Activated CD8-positive, alpha-beta memory T cell treated with anti-CD3 and anti-CD28 coated beads, Interleukin-2, amount 10 ng/mL, durations not matched to agents 7 days and 5 days (primary cell): ENCODE data around the gene MACO1. TPM values are rescaled to one million over a fixed set of nuclear protein-coding genes. Genes with fewer than 3 reads are reported as not detected.
"Not testable (repeated sequence)": the region's sequence is repeated elsewhere in the genome, so short reads cannot be mapped to it uniquely, and the experiment has no call there.

Experiments
- ATAC-seq: fragments of 150-1000 bp; cut with Tn5 transposase; one replicate; pipeline ENCODE4 v1.10.0; 2021; ENCODE audit warnings: moderate library complexity
- CTCF ChIA-PET: fragments of 350-600 bp; sonication (Branson Sonifier 250); formaldehyde crosslinking; loops from one replicate; lab custom pipeline; 2021; ENCODE audit warnings: antibody characterized with exemption; lab: Charles Lee
- DNase-seq: peaks from one replicate; pipeline ENCODE4 v3.0.0-alpha.2; 2020
- H3K27ac Mint-ChIP-seq: one replicate; pipeline ENCODE4 v1.8.0; 2021; ENCODE audit warnings: mild to moderate bottlenecking, mixed read lengths
- H3K27me3 Mint-ChIP-seq: one replicate; pipeline ENCODE4 v1.8.0; 2021; ENCODE audit warnings: mixed read lengths
- H3K36me3 Mint-ChIP-seq: one replicate; pipeline ENCODE4 v1.8.0; 2021; ENCODE audit warnings: mild to moderate bottlenecking, mixed read lengths
- H3K4me1 Mint-ChIP-seq: one replicate; pipeline ENCODE4 v1.8.0; 2021; ENCODE audit warnings: mixed read lengths
- H3K4me3 Mint-ChIP-seq: one replicate; pipeline ENCODE4 v1.8.0; 2021; ENCODE audit warnings: mild to moderate bottlenecking, moderate library complexity, mixed read lengths
- H3K9me3 Mint-ChIP-seq: one replicate; pipeline ENCODE4 v1.8.0; 2022; ENCODE audit warnings: low read depth, mixed read lengths
- total RNA-seq, 2 experiments: library from RNA; stranded (reverse); gene quantifications; one replicate each; pipeline ENCODE4 v1.2.3, GENCODE V29; 2021

MACO1 gene
- total RNA-seq, 2 experiments from 2014 or later: 13.0 to 15.7 TPM

DNA sequence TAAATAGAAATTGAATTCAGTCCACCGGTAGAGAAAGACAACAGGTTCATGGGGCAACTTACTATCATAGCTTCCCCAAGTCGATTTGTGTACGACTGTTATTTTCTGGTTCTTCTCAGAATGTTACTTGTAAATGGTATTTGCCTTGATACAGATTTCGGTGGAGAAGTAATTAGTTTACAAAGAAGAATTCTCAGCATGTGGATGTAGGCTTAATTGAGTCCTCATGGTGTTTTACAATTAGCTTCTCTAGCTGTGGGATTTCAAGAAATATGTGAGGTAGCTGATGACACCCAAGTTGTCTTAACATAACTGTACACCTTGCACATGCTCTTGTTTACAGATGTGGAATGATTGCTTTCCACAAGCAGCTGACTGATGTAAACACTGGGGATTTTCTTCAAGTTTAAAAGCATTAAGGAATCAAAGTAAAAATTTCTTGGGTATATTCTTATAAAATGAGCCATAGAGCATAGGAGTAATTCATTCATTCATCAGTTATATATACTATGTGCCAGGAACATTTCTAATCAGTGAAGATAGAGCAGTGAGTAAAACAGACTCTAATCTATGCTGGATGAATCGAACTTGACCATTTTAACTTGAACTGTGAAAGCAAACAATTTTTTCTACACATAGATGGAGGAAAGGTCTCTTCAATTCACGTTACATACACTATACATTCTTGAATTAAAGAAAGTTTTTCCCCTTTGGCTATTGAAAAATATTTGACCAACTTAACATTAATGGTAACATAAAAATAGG lies 1.4 kb downstream of the MACO1 start:
- H3K9me3 Mint-ChIP-seq: no peaks in the 10 kb centered on the region
- H3K4me1 Mint-ChIP-seq: peaks cover 54% of the 10 kb centered on the region
- H3K27me3 Mint-ChIP-seq: no peaks in the 10 kb centered on the region
- peak overlapping the region; percentile 76 for H3K4me3 Mint-ChIP-seq
- peaks cover 3% of the 10 kb centered on the region for H3K36me3 Mint-ChIP-seq
- ATAC-seq (no peak), DNase-seq (no peak)
- CTCF ChIA-PET: interaction anchor here (0.7 to 1.4 kb wide), 3 partner anchors 18 to 417 kb away, joined by 3 to 4 read pairs (median 4); no protein-coding TSS in a partner anchor
- peak overlapping the region; percentile 42 for H3K27ac Mint-ChIP-seq

DNA sequence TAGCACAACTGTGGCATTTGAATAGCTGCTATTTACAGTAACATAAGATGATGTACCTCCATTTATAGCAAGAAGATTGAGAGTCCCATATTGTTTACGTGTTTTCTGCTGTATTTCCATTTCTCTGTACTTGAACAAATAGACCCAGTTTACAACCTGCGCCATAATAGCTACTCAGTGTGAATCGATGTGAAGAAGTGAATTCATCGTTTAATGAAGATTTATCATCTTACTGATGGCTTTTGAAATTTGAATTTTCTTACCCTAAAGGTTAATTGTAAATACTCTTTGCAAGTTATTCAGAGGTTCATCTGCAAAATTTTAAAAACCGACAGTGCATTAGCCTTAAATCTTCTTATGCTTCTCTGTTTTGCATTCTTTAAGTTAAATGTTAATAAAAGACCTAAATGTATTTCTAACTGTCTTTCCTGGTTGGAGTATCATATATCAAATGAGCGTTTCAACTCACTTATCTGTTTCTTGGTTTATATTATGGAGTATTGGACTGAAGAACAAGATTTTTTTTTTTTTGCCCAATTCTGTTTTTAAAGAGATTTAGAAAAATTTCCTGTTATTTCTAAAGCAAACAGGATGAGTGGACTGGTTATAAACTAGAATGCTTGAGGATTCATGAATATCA lies 2.2 kb downstream of the MACO1 start:
- H3K4me3 Mint-ChIP-seq: no peak overlapping the region
- H3K36me3 Mint-ChIP-seq: peaks cover 3% of the 10 kb centered on the region
- DNase-seq: no peak
- CTCF ChIA-PET: no interaction called here
- peaks cover 54% of the 10 kb centered on the region for H3K4me1 Mint-ChIP-seq
- ATAC-seq: no peak
- no peaks in the 10 kb centered on the region for H3K9me3 Mint-ChIP-seq
- no peaks in the 10 kb centered on the region for H3K27me3 Mint-ChIP-seq
- H3K27ac Mint-ChIP-seq: no peak overlapping the region

DNA sequence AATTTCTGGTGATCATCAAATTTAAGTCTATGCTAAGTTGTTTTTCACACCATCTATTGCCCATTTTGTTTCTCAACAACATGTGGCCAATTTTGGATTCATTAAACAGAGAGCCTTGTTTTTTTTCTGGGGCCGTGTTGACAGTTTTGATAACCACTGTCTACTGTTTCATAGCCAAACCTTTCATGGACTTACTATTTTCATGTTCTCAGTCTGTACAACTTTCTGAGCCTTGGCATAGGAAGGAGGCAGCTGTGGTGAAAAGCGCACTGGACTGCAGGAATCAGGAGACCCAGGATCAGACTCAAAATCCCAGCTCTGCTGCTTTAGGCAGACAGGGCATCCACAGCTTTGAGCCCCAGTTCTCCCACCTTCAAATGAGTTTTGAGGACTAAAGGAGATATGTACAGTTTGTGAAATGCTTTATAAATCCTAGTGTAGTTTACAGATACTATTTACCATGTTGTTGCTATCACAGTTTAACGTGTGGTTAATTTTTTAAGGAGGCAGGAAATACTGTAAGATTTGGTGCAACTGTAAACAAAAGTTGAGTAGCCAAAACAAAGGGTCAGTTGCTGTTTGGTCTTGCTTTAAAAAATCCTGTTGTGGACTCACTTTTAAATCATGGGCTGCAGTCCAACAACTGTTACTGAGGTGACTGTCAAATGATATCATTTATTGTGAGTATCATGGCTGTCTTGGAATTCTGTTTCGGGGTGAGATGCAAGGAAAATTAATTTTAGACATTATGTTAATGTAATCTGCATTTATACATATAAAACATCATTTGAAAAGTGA lies 2.9 kb downstream of the MACO1 start:
- no peaks in the 10 kb centered on the region for H3K27me3 Mint-ChIP-seq
- H3K4me3 Mint-ChIP-seq: no peak overlapping the region
- H3K9me3 Mint-ChIP-seq: no peaks in the 10 kb centered on the region
- H3K4me1 Mint-ChIP-seq: peaks cover 54% of the 10 kb centered on the region
- ATAC-seq: no peak
- CTCF ChIA-PET: no interaction called here
- H3K36me3 Mint-ChIP-seq: peaks cover 3% of the 10 kb centered on the region
- no peak overlapping the region for H3K27ac Mint-ChIP-seq
- no peak for DNase-seq

DNA sequence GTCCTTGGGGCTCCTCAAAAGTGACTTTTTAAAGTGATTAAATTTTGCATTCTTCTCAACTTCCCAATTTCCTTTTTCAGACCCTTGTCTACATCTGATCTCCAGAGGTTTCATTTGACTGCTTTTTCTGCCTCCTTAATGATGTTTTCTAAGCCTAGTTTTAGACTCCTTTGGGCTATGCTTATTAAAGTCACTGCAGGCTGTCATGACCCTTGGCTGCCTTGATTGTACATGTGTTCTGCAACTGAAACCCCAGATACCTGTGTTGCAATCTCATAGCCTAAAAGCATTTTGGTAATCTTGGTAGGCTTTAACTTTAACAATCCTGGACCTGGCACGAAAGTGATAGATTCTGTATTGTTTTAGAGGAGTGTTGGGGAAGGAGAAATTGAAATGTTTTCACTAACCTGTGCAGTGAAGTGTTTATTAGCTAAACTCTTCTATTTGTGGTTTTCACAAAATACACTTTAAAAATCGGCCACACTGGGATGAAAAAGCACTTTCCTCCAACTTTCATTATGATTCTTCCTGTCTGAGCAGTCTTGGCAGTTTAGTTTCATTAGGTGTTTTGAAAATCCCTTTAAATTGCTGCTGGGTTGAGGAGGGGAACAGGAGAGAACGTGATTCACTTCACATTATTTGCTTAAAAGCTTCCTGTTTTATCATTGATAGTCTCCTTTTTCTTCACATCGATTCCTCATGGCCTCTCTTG lies 4.9 kb downstream of the MACO1 start:
- Mint-ChIP-seq H3K27ac (peak overlapping the region; percentile 68), H3K4me3 (peak overlapping the region; percentile 34), H3K9me3 (no peaks in the 10 kb centered on the region), H3K4me1 (peaks cover 51% of the 10 kb centered on the region), H3K27me3 (no peaks in the 10 kb centered on the region), H3K36me3 (peaks cover 3% of the 10 kb centered on the region)
- no peak for ATAC-seq
- CTCF ChIA-PET: interaction anchor here (1.3 to 1.9 kb wide), 3 partner anchors 15 to 375 kb away, joined by 5 to 7 read pairs (median 5); no protein-coding TSS in a partner anchor
- DNase-seq: no peak

DNA sequence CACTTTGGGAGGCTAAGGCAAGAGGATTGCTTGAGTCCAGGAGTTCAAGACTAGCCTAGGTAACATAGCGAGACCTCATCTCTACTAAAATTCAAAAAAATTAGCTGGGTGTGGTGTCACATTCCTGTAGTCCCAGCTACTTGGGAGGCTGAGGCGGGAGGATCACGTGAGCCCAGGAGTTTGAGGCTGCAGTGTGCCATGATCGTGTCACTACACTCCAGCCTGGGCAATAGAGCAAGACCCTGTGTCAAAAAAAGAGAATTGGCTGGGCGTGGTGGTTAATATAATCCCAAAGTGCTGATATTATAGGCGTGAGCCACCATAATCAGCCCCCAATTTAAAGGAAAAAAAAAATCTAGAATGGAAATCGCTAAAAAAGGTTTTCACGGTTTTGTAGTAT lies 7.0 kb downstream of the MACO1 start:
- CTCF ChIA-PET: interaction anchor here (1.2 to 1.9 kb wide), 2 partner anchors 50 to 83 kb away, joined by 5 to 7 read pairs; no protein-coding TSS in a partner anchor
- no peak for ATAC-seq
- peaks cover 44% of the 10 kb centered on the region for H3K4me1 Mint-ChIP-seq

DNA sequence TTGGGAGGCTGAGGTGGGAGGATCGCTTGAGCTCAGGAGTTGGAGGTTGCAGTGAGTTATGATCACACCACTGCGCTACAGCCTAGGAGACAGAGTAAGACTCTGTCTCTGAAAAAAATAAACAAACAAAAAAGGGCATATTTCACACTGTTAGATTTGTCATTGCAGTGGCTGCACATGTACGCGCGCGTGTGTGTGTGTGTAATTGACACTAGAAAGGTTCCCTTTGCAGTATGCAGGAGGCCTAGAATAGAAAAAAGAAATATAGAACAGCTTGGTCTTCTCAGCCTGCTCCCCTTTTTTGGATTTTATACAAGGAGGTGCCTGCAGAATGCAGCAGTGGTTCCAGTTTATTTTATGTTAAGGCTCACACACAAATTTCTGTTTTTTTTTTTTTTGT lies 8.6 kb downstream of the MACO1 start:
- H3K27ac Mint-ChIP-seq: no peak overlapping the region
- no peak overlapping the region for H3K4me3 Mint-ChIP-seq
- H3K9me3 Mint-ChIP-seq: no peaks in the 10 kb centered on the region
- DNase-seq: no peak
- H3K36me3 Mint-ChIP-seq: peaks cover 7% of the 10 kb centered on the region
- no peaks in the 10 kb centered on the region for H3K27me3 Mint-ChIP-seq
- CTCF ChIA-PET: no interaction called here
- H3K4me1 Mint-ChIP-seq: peaks cover 30% of the 10 kb centered on the region
- ATAC-seq: no peak

More for the DNA sequence above, 7.0 kb downstream of the MACO1 start:
- Mint-ChIP-seq H3K27ac (no peak overlapping the region), H3K9me3 (no peaks in the 10 kb centered on the region), H3K27me3 (no peaks in the 10 kb centered on the region), H3K4me3 (no peak overlapping the region), H3K36me3 (peaks cover 3% of the 10 kb centered on the region)
- DNase-seq: no peak

DNA sequence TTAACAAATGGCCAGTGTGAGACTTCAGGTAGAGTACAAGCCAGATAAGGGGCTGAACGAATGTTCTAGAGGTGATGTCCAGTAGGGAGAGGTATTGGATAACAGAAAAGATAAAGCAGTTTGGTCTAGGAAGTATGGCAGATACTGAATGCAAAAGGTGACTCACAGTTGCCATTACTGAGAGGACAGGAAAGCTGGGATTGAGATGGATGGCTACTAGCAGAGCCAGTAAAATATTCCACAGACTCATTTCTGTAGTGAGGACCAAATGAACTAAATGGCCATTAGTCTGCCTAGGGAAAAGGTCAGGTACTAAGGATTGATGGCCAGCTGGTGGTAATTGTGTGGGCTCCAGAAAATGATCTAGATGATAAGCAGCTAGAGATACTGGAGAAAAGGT lies 11.5 kb downstream of the MACO1 start:
- DNase-seq (no peak), ATAC-seq (no peak)
- no peak overlapping the region for H3K4me3 Mint-ChIP-seq
- CTCF ChIA-PET: no interaction called here
- no peaks in the 10 kb centered on the region for H3K27me3 Mint-ChIP-seq
- peaks cover 6% of the 10 kb centered on the region for H3K36me3 Mint-ChIP-seq
- H3K27ac Mint-ChIP-seq: no peak overlapping the region
- no peaks in the 10 kb centered on the region for H3K9me3 Mint-ChIP-seq
- peaks cover 14% of the 10 kb centered on the region for H3K4me1 Mint-ChIP-seq

DNA sequence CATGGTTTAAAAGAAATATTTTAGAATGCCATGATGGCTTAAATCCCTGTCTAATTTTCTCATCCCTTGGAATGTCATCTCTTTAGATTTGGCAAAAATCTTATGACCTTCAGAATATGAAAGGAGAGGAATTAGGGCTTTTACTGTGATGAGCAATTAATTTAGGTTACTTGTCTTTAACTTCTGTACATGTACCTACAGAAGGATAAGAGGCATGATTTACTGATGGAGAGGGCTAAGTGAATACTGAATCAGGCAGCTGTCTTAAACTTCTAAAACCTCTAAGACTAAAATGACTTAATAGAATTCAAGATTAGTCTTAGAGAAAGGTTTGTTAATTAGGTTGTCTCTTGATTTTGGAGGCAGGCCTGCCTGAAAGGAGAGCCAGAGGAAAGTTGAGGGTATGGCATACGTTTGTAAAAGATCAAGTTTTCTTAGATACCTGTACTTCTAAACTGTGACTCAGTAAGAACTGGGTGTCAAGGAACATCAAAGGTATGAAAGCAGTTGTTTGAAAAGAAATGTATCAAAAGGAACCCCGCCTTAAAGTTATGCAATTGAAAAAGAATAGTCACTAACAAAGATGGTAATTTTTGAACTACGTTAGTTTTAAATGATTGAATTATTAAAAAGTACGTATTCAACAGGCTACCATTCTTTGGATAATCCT lies 12.5 kb downstream of the MACO1 start:
- no peak overlapping the region for H3K4me3 Mint-ChIP-seq
- no peak overlapping the region for H3K27ac Mint-ChIP-seq
- H3K9me3 Mint-ChIP-seq: no peaks in the 10 kb centered on the region
- CTCF ChIA-PET: interaction anchor here (0.6 to 1.0 kb wide), 2 partner anchors 26 to 261 kb away, joined by 3 read pairs; no protein-coding TSS in a partner anchor
- H3K27me3 Mint-ChIP-seq: no peaks in the 10 kb centered on the region
- peaks cover 9% of the 10 kb centered on the region for H3K36me3 Mint-ChIP-seq
- ATAC-seq: no peak
- DNase-seq: no peak
- H3K4me1 Mint-ChIP-seq: peaks cover 18% of the 10 kb centered on the region

DNA sequence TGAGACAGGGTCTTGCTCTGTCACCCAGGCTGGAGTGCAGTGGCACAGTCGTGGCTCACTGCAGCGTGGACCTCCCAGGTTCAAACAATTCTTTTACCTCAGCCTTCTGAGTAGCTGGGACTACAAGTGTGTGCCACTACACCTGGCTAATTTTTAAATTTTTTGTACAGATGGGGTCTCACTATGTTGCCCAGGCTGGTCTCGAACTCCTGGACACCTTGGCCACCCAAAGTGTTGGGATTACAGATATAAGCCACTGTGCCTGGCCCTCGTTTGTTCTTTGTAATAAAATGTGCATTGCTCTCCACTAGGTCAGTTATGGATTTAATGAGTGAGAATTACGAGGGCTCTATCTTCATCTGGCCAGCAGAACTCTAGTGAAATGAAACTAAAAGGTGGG lies 13.9 kb downstream of the MACO1 start:
- not testable (repeated sequence) for H3K27me3 Mint-ChIP-seq, H3K9me3 Mint-ChIP-seq
- CTCF ChIA-PET: interaction anchor here (1.0 kb wide), 1 partner anchor 24 kb away, joined by 3 read pairs; no protein-coding TSS in a partner anchor

DNA sequence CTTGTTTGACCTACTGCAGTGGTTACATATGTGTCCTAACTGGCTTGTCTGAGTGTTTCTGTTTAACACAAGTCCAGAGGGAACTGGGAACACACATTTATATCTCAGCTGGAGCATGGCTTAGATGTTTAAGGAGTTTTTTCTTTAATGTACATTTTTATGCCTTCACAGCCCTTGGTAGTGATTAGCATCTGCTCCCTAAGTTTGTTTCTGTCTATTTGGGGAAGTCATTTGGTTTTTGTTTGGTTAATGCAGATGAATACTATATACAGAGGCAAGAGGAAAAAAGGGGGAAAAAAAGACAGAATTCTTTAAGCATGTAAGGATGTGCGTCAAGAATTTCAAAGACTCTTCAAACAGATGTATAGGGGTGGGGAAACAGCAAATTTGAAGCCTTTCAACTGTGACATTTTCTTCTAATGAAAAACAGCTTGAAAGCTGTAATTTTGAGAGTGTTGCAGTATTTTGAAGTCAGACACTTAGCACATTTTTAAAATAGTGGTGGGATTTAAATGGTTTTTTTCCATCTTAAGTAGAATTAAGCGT lies 15.4 kb downstream of the MACO1 start:
- no peak overlapping the region for H3K27ac Mint-ChIP-seq
- H3K27me3 Mint-ChIP-seq: no peaks in the 10 kb centered on the region
- peaks cover 15% of the 10 kb centered on the region for H3K4me1 Mint-ChIP-seq
- ATAC-seq (no peak), DNase-seq (no peak)
- H3K36me3 Mint-ChIP-seq: peaks cover 11% of the 10 kb centered on the region
- CTCF ChIA-PET: no interaction called here
- H3K9me3 Mint-ChIP-seq: no peaks in the 10 kb centered on the region
- H3K4me3 Mint-ChIP-seq: no peak overlapping the region

More for the DNA sequence above, 13.9 kb downstream of the MACO1 start:
- H3K4me1 Mint-ChIP-seq: peaks cover 18% of the 10 kb centered on the region
- not testable (repeated sequence) for DNase-seq, H3K27ac Mint-ChIP-seq, ATAC-seq, H3K4me3 Mint-ChIP-seq
- H3K36me3 Mint-ChIP-seq: peaks cover 11% of the 10 kb centered on the region

DNA sequence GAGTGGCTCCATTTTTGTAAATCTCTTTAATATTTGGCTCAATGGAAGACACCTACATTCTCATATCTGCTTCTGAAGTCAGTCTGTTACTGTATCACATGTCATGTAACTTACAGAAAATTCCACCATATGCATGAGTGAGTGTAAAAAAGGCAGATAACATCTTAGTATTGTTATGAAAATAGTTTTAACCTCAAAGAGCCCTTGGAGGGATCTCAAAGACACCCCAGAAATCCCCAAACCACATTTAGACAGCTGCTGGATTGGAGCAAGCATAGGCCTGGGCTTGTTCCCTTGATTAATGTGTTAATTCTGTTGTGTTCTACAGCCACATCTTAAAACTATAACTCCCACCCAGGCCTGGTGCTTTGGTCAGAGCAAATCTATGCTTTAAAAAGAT lies 16.9 kb downstream of the MACO1 start:
- peaks cover 13% of the 10 kb centered on the region for H3K4me1 Mint-ChIP-seq
- no peaks in the 10 kb centered on the region for H3K9me3 Mint-ChIP-seq
- H3K4me3 Mint-ChIP-seq: no peak overlapping the region
- CTCF ChIA-PET: interaction anchor here (1.1 kb wide), 1 partner anchor 15 kb away, joined by 3 read pairs; no protein-coding TSS in a partner anchor
- H3K36me3 Mint-ChIP-seq: peaks cover 11% of the 10 kb centered on the region
- ATAC-seq (peak; percentile 42), DNase-seq (no peak)
- no peaks in the 10 kb centered on the region for H3K27me3 Mint-ChIP-seq
- no peak overlapping the region for H3K27ac Mint-ChIP-seq

DNA sequence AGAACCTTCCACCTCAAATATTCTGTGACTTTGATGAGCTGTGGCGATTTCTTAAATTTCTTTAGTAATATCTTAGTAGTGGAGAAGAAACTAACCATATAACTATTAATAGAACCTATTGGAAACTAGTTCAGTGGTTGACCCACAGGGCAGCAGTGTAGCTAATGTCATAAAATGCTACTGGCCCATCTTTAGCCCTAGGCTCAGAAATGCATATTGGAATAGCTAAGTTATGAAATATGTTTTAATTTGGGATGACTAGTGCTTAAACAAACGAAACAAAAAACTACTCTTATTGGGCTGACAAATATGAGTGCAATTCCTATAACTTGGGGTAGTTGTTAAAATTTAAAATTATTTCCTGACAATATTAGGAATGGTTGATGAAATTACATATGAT lies 20.2 kb downstream of the MACO1 start:
- Mint-ChIP-seq H3K4me1 (peaks cover 13% of the 10 kb centered on the region), H3K27ac (no peak overlapping the region), H3K4me3 (no peak overlapping the region), H3K36me3 (peaks cover 16% of the 10 kb centered on the region), H3K27me3 (no peaks in the 10 kb centered on the region), H3K9me3 (no peaks in the 10 kb centered on the region)
- no peak for DNase-seq
- no peak for ATAC-seq
- CTCF ChIA-PET: interaction anchor here (1.5 to 2.5 kb wide), 3 partner anchors 10 to 37 kb away, joined by 3 to 8 read pairs (median 5); no protein-coding TSS in a partner anchor
